Stimulated activated CD8-positive, alpha-beta memory T cell treated with anti-CD3 and anti-CD28 coated beads, Interleukin-4, amount 100 ng/mL, for 1 hour (primary cell): ENCODE measurements around the gene ZNF609.

Experiments
- DNase-seq, 2 donors: peaks; one replicate each; pipeline ENCODE4 v3.0.0-alpha.2; 2020; ENCODE audit warnings: low read depth in 2 of 2, low spot score in 1 of 2

The ZNF609 gene

GRCh38 chr15:64460206-64460723, at the start of gene ZNF609:
Gene ZNF609 (plus strand): TSS chr15:64460578. CDS start chr15:64499420, 38,842 bp downstream.
- DNase-seq, result peak; percentile 53 to 72

GRCh38 chr15:64412216-64412615, 48.2 kb upstream of the ZNF609 start:
- DNase-seq, result no peak

- no peak for DNase-seq
Observed at GRCh38 chr15:64422697-64423096, 37.7 kb upstream of the ZNF609 start.

- no peak for DNase-seq
Observed at GRCh38 chr15:64423970-64424369, 36.4 kb upstream of the ZNF609 start.

GRCh38 chr15:64425221-64425620, 35.2 kb upstream of the ZNF609 start:
- DNase-seq, result no peak

GRCh38 chr15:64426845-64427465, 33.4 kb upstream of the ZNF609 start:
- no peak for DNase-seq

GRCh38 chr15:64429448-64429847, 30.9 kb upstream of the ZNF609 start:
- no peak for DNase-seq

GRCh38 chr15:64430000-64430735, 30.2 kb upstream of the ZNF609 start:
- DNase-seq, result peak; percentile 4 to 9

- no peak for DNase-seq
Observed at GRCh38 chr15:64437982-64438381, 22.4 kb upstream of the ZNF609 start.

GRCh38 chr15:64438653-64439447, 21.5 kb upstream of the ZNF609 start:
- no peak for DNase-seq

- no peak for DNase-seq
Observed at GRCh38 chr15:64441852-64442251, 18.5 kb upstream of the ZNF609 start.

- no peak for DNase-seq
Observed at GRCh38 chr15:64443016-64443415, 17.4 kb upstream of the ZNF609 start.

- no peak for DNase-seq
Observed at GRCh38 chr15:64443747-64444621, 16.4 kb upstream of the ZNF609 start.

GRCh38 chr15:64444836-64445235, 15.5 kb upstream of the ZNF609 start:
- DNase-seq, result no peak

GRCh38 chr15:64447536-64448315, 12.7 kb upstream of the ZNF609 start:
- DNase-seq, result no peak

GRCh38 chr15:64452988-64453688, 7.2 kb upstream of the ZNF609 start:
- no peak for DNase-seq

- no peak for DNase-seq
Observed at GRCh38 chr15:64453689-64454037, 6.7 kb upstream of the ZNF609 start.

GRCh38 chr15:64454282-64454681, 6.1 kb upstream of the ZNF609 start:
- DNase-seq, result no peak

GRCh38 chr15:64455961-64456371, 4.4 kb upstream of the ZNF609 start:
- no peak for DNase-seq
